ENCODE results near the gene SV2C.
"Not testable (repeated sequence)": the region's sequence is repeated elsewhere in the genome, so short reads cannot be mapped to it uniquely, and the experiment has no call there.

SV2C gene

DNA sequence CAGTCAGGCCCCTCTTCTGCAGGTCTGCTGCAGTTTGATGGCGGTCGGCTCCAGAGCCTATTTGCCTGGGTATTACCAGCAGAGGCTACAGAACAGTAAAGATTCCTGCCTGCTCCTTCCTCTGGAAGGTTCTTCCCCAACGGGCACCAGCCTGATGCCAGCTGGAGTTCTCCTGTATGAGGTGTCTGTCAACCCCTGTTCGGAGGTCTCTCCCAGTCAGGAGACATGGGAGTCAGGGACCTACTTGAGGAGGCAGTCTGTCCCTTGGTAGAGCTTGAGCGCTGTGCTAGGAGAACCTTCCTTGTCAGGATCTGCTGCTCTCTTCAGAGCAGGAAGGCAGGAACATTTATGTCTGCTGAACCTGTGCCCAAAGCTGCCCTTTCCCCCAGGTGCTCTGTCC is 181.5 kb downstream of the SV2C start:
- DNase-seq, result no peak

DNA sequence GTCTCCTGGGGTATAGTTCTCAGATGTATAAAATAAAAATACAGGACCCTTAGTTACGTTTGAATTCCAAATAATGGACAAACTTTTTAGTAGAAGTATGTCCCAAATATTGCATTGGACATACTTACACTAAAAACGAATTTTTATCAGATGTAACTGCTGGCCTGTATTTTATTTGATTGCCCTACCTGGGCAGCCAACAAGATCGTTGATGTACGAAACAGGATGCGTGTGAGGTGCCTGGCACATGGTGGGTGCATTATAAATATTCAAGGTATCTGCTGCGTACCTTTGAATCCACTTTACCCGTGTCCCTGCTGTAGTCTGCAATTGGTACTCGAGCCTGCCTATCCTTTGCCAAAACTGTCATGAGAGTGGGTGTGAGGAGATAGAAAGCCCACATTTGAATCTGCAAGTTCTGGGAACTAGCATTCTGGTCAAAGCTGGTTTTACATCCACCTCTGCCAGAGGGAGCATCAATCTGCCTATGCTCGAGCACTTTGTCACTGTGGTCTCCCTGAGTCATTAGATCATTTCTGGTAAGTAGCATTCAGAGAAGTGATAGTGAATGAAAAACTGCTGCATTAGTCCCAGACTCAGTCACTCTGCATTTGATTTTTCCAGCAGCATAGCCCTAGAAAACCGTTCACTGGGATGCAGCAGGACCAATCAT is 186.2 kb downstream of the SV2C start:
- peak; percentile 87 for DNase-seq

DNA sequence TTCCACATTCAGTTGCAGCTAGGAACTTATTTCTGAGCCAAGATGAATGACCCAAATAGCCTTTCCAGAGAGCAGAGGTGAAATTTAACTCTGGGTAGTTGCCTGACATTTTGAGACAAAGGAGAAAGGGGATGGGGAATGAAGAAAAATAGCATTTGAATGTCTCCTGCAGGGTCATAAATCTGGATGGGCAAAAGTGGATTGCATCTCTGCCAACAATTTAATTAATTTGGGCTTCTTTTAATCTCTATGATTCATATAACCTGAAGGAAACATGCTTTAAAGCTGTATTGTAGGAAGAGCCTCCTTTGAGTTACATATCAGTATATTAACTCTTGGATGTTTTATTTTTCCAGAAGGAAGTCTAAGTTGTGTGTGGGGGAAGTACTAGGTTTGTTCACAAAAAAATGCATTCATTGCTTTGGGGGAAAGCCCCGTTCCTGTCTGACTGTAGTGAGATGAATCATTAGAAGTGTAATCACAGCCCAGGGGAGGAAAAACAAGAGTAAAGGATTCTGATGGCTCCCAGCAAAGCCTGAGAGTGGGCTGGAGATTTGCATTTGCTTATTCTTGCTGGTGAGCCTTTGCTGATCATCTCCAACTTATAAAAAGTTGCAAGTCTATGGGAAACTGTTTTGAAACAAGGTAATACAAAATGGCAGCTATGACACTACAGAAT is 186.9 kb downstream of the SV2C start:
- peak; percentile 80 for DNase-seq

DNA sequence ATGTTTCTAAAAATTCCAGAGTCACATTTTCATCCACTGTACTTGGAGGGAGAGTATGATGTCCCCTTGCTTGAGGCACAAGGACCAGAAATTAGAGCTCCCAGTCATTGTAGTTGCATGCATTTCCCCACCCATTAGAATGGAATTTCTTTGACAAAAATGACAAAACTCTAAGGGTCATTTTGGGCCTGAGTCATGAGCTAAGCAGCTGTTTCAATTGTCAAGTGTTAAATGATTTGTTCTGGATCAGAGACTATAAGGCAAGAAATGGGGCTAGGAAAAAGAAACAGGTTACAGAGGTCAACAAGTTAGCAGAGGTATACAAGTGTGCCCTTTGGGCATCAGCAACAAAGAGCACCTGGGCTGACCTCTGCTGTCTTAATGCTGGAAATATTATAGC is 188.7 kb downstream of the SV2C start:
- DNase-seq, result no peak

DNA sequence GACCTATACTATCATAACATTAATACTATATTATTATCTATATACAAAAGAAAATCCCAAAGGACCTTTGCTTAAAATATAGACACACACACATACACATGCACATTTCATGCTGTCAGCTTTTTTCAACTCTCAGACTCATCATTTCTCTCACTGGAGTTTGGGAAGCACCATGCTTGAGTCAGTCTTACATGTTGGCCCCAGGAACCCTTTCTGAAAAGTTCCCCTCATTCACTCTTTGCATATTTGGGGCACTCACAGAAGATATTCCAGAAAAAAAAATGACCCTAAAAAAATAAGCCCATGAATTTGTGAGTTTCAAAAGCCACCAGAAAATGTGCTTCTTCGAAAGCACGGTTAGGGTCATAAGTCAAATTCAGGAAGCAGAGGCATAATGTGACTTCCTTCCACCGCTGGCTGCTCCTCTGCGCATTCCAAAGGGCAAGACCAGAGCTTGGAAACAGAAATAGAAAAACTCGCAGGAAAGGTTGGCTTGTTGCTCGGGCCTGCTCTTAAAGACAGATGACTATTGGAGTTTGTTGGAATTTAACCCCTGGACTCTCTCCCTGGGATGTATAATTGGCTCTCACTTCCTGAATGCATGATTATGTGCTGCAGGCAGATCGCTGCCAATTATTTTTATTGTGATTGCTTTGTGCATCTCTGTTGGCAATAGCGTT is 190.2 kb downstream of the SV2C start:
- no peak for DNase-seq

DNA sequence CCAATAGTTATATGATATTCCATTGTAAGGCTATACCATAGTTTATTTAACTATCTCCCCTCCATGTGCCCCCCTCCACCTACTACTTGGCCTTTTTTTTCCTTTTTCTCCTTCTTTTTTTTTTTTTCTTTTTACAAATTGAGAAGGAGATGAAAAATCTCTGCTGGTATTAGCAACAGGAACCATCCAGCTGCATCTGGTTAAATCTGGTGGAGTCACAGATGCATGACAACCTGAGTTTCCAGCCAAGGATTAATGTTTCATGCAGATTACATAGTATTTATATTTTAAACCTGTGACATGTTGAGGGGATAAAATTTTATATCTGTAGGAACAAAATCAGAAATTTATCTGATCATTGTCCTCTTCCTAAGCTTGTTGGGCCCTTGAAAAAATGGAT is 191.4 kb downstream of the SV2C start:
- no peak for DNase-seq

DNA sequence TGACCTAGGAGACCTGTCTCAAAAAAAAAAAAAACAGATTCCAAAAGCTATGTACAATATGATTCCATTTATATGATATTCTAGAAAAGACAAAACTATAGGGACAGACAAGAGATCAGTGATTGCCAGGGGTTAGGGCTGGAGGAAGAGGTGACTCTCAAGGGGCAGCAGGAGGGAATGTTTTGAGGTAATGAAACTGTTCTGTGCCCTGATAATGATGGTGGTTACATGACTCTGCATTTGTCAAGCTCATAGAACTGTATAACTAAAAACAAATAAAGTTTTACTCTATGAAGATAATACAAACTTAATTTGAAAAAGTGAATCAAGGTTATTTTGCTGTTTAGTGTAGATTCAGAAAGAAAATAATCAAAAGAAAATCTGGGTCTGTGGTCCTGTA is 194.6 kb downstream of the SV2C start:
- DNase-seq, result no peak

DNA sequence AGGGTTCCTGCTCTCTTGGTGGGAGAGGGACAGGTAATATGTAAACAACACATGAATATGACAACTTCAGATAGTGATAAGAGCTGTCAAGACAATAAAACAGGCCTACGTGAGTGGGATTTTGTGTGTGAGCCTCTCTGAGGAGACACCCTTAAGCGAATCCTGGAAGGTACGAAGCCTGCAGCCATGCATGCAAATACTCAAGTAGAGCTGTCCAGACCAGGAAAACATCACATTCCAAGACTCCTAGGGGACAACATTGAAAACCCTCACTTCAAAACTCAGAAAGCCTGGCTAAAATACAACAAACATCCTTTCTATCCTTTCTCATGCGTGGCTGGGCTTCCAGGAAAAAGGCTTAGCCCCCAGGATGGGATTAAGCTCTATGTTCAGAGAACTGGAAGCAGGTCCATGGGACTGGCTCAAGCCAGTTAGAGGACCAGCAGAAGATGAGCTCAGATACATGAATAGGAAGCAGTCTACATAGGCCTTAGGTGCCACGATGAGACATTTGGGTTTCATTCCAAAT is 195.1 kb downstream of the SV2C start:
- no peak for DNase-seq

DNA sequence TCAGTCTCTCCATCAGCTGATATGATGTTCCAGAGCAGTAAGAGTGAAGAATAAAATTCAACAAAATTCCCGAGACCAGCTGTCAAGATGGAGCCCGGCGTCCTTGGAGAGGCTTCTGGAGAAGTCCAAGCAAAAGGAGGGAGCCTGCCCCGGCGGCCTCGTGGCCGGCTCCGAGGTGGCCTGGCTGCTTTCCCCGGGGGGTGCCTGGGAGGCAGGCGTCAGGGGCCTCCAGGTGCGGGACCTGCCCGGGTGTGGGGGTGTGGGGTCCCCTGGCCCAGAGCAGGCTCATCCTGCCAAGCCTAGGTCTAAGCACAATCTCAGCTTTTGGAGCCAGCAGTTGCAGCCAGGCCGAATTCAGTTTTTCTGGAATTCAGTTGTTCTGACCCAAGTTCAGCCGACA is 197.3 kb downstream of the SV2C start:
- no peak for DNase-seq

DNA sequence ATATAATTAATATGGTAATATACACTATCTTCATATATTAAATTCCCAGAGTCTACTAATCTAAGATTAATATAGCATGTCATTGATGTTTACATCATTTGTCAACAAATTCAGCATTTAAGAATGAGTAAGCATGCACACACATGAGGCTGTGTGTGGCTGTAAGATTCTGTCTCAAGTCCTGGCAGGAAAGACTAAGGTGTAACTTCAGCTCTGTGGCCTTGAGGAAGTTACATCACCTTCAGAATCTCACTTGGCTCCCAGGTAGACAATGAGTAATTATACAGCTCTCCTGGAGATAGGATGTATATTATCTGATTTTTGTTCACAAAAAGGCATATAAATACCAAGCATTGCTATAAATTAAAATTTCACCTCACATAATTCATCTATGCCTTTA is 200.5 kb downstream of the SV2C start:
- DNase-seq, result peak; percentile 9

DNA sequence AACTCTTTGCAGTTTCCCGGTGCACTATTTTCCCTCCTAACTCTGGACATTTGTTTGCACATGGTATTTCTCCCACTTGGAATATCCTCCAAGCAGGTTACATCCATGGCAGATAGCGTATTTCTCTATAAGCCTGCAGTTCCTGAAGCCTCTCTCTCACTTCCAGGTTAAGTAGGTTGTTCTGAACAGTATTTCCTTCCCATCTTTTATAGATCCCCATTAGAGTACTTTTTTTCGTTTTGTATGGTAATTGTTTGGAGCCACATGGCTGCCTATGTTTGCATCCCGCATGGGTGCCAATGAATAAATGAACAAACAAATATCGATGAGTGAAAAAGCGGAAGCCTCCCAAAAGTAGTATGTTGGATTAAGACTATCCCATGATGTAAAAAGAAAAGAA is 206.5 kb downstream of the SV2C start:
- DNase-seq, result no peak

DNA sequence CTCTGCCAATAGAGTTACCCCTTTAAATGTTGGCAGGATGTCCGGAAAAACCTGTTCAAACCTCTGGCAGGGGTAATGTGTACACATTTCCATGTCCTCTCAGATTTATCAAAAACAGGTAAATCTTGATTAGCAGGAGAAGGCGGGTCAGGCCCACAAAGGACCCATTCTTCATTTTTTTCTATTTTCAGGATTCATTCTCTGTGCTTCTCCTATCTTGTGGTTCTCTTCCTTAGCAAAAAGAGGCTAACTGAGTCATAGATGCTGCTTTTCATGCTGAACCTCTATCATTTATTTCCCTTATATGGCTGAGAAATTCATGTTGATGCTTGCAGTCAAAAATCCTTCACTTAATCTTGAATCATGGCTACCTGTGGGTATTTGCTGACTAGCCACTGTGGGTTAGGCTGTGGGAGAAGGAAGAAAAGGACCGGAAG is 207.2 kb downstream of the SV2C start:
- no peak for DNase-seq

DNA sequence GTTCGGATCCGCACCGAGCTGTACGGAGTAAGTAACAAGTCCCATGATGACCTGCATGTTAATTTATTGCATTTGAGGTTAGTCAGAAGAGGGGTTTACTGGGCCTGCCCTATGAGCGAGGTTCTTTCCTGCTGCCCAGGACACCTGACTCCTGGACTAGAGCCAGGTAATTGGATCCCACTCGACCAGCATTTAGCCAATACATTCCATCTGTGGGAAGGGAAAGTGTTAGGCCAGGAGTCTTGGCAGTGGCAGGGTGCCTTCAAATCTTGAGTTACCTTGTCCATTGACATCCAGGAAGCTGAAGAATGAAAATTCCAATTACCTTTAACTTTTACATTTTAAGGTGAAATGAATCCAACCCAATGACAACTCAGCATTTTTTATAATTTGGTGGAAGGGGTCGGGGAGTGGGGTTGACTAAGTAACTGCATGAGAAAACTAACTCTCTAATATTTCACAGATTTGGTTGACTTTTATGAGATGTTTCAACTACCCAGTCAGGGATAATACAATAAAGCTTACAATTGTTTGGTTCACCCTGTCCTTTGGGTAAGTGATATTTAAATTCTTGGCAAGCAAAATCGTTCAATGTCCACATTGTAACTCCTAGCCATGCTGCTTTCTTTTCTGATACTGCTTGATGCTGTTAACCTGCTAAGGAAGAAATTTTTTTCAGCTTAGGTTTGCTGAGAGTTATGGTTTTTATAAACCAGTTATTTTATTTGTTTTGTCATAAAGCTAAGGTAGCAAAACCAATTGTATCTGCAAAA is 208.3 kb downstream of the SV2C start:
- no peak for DNase-seq

DNA sequence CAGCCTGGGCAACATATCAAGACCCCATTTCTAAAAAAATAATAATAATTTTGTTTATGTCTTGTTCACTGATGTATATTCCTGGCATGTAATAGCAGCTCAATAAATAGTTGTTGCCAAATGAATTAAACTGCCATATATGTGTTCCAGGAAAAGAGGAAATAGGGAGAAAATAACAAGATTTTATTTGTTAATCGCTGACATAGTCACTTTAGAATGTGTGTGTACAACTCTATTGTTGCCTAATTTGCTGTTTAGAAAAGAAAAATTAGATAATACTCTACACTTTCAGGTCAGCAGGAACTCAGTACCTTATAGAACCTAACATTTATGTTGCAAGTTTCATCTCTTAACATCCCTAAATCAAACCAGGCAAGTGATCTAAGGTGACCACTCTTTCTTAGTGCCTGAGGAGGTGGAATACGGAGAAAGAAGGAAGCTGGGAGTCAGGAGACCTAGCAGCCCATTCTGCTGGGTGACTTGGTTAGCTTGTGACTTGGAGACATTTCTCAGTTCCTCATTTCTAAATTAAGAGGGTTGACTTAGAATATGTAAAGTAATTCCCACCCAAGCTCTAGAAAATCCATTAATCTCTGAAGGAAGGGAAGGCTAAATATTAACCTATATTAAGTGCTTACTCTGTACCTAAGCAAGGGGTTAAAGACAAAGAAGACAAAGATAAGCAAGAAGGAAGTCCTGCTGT is 209.6 kb downstream of the SV2C start:
- no peak for DNase-seq

DNA sequence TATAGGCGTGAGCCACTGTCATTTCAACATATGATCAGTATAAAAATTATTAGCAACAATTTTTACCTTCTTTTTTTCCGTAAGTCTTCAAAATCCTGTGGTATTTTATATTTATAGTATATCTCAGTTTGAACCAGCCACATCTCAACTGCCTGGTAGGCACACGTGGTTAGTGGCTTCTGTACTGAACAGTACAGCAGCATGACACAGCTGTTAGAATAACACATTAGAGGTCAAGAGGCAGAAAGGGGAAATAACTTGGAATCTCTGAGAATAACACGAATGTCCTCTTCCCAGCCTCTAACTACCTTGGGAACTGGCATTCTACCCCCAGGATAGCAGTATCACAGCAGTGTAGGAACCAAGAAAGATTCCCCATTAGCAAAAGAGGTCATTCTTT is 211.4 kb downstream of the SV2C start:
- DNase-seq, result no peak

DNA sequence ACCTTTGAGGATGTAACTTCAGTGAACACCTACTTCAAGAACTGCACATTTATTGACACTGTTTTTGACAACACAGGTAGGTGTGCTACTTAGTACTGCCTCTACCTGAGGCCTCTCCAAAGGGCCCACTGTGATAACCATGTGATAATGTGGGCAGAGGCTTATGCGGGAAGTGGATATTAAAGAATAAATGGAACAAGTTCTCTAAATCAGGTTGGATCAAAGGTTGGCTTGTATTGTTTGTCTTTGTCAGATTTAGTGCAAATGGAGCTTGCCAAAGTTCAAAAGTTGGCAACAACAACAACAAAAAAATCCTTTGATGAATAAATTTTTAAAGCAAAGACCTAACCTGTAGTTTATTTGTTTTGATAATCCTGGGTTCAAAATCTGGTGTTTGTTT is 215.7 kb downstream of the SV2C start:
- no peak for DNase-seq

DNA sequence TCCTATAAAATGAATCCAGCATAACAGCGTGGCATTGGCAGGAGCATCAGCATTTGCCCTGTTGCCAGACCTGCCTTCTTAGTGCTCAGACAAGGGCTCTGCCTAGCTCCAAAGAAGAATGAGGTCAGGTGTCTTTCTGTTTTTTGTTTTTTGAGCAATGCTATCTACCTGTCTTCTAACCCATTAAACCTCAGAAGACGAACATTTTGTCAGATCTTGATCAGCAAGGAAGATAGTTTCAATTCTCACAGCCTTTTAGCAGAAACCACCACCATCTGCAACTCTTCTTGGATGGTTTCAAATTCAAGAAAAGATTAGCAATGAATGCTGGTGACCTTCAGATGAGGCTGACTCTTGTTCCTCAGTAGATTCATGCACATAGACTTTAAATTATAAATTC is 216.4 kb downstream of the SV2C start:
- no peak for DNase-seq

DNA sequence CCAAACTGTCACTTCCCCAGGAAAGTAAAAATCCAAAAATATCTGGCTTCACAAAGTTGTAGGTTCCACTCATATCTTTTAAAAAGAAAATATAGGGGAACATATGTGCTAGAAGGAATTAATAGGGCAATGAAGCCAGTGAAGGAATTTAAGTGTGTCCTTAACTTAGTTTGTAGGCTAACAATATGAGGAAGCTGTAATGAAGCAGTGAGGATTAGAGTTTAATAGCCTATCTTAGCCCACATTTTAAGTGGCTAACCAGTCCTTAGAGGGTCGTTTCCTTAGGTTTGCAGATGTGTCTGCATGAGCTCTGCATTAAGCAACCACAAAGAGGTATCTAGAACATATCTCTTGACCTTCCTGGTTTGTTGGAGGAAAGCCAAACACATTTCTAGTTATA is 218.7 kb downstream of the SV2C start:
- not testable (repeated sequence) for DNase-seq

DNA sequence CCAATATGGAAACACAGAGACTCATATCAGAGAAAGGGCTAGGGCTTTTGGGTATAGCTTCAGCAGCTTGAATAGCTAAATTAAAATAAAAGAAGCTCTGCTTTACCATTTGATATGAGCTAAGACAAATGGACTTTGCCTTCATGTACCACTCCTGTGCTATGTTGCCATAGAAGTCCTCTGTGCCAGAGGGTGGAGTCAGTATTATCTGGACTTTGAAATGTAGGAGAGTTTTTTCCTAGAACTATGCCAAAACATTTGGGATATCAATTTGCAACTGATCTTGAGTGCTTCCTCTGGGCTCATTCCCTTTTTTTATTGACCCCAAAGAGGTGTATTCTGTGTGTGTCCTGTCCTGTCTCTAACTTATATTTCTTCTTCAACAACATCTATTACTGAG is 219.5 kb downstream of the SV2C start:
- DNase-seq, result not testable (repeated sequence)

DNA sequence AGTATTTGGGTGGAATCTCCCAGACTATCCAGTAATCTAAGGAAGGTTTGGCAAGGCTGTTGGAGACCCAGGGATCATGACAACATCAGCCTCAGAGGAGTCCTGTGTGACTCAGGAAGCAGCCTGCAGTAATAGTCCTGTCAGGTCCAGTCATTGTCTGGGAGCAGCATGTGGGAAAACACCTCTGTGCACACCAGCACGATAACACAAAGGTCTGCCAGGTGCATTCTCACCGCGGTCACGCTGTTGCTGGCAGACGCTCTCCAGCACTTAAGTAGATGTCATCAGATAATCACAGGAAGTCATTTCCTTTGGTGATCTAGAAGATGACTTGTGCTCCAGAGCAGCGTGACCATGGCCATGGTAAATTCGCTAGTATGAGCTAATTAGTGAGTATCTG is 220.7 kb downstream of the SV2C start:
- DNase-seq, result peak; percentile 23

DNA sequence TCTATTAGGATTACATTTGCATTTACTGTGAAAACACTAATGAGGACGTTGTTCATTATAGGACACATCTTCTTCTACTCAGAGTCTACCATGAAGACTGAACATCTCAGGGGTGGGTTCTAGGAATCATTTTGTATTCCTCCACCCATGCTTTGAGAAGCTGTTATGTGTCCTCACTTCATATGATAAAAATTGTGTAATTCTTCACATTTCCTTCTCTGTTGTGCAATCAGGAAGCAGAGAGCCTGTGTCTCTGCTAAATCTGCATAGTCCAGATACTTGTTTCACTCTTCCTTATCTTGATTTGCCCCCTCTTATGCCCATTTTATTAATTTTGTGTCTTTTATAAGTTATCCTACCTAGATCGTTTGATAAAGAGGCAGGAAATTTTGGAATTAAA is 222.1 kb downstream of the SV2C start:
- no peak for DNase-seq

DNA sequence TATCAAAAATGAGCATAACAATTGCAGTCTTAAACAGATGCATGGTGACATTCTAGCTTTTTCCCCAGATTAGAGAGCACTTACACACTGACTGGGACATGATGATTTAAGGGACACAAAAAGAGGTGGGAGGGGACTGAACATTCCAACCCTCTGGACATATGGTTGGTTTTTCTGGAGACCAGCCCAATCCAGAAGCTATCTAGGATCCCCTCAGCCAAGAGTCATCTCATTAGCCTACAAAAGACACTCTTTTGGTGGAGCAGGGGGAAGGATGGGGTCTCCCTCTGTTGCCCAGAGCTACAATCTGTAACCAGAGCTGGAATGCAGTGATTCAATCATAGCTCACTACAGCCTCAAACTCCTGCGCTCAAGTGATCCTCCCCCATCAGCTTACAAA is 222.6 kb downstream of the SV2C start:
- DNase-seq, result no peak

DNA sequence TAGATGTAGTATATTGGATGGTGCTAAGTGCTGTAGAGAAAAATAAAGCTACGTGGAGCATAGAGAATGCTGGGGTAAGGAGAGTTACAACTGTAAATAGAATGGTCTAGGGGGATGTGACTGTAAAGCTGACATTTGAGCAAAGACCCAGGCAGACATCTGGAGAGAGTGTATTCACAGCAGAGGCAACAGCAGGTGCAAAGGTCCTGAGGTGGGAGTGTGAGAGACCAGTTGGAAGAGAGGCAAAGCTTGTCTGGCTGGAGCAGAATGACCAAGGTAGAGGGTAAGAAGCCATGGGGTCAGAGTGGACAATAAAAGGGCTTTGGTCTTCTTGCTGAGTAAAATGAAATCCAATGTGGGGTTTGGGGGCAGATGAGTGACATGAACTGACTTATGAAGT is 227.0 kb downstream of the SV2C start:
- no peak for DNase-seq
